GM19023 (cell line): Measurements from ENCODE around the gene BNIPL.

ENCODE experiments used
- ATAC-seq: cut with Tn5 transposase; IDR thresholded peaks from one replicate; pipeline ENCODE4 v1.9.1; 2021; ENCODE audit warnings: mild to moderate bottlenecking, moderate library complexity; ENCODE audit not compliant: unreplicated experiment

Gene BNIPL

GRCh38 chr1:151009674-151010345, 26.6 kb upstream of the BNIPL start:
- ATAC-seq = no peak

GRCh38 chr1:151010346-151010726, 26.1 kb upstream of the BNIPL start:
- ATAC-seq = no peak

GRCh38 chr1:151011154-151011850, 25.1 kb upstream of the BNIPL start:
- ATAC-seq = no peak

GRCh38 chr1:151012684-151013471, 23.5 kb upstream of the BNIPL start:
- no peak for ATAC-seq

- ATAC-seq = no peak
These were observed 22.9 kb upstream of the BNIPL start for GRCh38 chr1:151013518-151013917.

- ATAC-seq = no peak
These were observed 11.7 kb upstream of the BNIPL start for GRCh38 chr1:151024540-151025146.

- no peak for ATAC-seq
These were observed 9.9 kb upstream of the BNIPL start for GRCh38 chr1:151026460-151026859.

GRCh38 chr1:151032164-151032563, 4.2 kb upstream of the BNIPL start:
- ATAC-seq = no peak

GRCh38 chr1:151035167-151035566, 1.2 kb upstream of the BNIPL start:
- ATAC-seq = no peak

- no peak for ATAC-seq
These were observed 646 bp downstream of the BNIPL start for GRCh38 chr1:151037032-151037431.

- no peak for ATAC-seq
These were observed 3.1 kb downstream of the BNIPL start for GRCh38 chr1:151039521-151039920.

GRCh38 chr1:151043163-151043562, 6.8 kb downstream of the BNIPL start:
- ATAC-seq = no peak

- ATAC-seq = peak; percentile 52
These were observed 11.2 kb downstream of the BNIPL start, which contains the start of gene C1orf56 for GRCh38 chr1:151047591-151047924. Gene C1orf56, plus strand, starts transcription at chr1:151047751. Its CDS starts 97 bp downstream, at chr1:151047848.

- ATAC-seq = peak; percentile 53
These were observed 11.7 kb downstream of the BNIPL start for GRCh38 chr1:151047925-151048644.

- no peak for ATAC-seq
These were observed 12.3 kb downstream of the BNIPL start for GRCh38 chr1:151048645-151049032.

GRCh38 chr1:151049458-151049857, 13.1 kb downstream of the BNIPL start:
- no peak for ATAC-seq

- ATAC-seq = no peak
These were observed 13.8 kb downstream of the BNIPL start for GRCh38 chr1:151050051-151050688.

- no peak for ATAC-seq
These were observed 15.1 kb downstream of the BNIPL start for GRCh38 chr1:151051356-151052009.

GRCh38 chr1:151054971-151055547, 18.7 kb downstream of the BNIPL start:
- no peak for ATAC-seq
